Central memory CD4-positive, alpha-beta T cell (primary cell): Measurements from ENCODE around the gene SMIM44.
"Not testable (repeated sequence)": the region's sequence is repeated elsewhere in the genome, so short reads cannot be mapped to it uniquely, and the experiment has no call there.

Experiments used
- DNase-seq: peaks from one replicate; pipeline ENCODE4 v3.0.0; 2022
- total RNA-seq, 3 experiments: gene quantifications; one replicate each; lab custom pipeline; 2026; lab: John Stamatoyannopoulos, UW

The SMIM44 gene
- 0 to 0.07 (median 0) reads per million in 3 experiments for total RNA-seq

DNA sequence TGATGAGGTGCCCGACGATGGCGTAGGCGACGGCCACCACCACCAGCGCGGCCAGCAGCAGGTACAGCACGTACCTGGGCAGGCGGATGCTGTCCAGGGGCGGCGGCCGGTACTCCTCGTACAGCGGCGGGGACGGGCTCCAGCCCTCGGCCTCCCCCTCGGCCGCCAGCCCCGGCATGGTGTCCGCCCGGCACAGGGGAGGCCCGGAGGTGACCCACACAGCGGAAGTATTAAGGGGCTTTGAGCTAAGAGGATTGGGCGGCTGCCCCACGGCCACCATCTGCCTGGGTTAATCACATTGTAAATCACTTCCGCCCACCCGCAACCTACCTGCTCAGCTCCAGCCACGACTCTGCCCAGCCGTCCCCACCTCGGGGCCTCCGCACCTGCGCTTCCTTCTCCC, at the start of gene SMIM44:
SMIM44 (minus strand) TSS at position 216 of the 403 bp plus-strand sequence; CDS start at position 178, 38 bp downstream.
- DNase-seq, result no peak

DNA sequence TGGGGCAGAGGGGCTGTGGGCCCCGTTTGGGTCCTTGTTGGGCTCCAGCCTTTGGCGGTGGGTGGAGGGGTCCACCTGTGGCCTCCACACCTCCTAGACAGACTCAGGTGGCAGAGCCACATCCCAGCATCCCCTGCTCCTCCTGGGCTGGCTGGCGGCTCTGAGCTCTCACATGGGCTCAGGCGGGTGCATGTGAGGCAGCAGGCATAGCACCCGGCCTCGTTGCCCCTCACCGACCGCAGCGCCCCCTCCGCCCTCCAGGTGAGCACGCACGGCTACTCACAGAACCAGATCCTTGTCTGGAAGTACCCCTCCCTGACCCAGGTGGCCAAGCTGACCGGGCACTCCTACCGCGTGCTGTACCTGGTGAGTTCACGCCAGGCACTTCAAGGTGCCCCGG, 49.8 kb upstream of the SMIM44 start:
- no peak for DNase-seq

DNA sequence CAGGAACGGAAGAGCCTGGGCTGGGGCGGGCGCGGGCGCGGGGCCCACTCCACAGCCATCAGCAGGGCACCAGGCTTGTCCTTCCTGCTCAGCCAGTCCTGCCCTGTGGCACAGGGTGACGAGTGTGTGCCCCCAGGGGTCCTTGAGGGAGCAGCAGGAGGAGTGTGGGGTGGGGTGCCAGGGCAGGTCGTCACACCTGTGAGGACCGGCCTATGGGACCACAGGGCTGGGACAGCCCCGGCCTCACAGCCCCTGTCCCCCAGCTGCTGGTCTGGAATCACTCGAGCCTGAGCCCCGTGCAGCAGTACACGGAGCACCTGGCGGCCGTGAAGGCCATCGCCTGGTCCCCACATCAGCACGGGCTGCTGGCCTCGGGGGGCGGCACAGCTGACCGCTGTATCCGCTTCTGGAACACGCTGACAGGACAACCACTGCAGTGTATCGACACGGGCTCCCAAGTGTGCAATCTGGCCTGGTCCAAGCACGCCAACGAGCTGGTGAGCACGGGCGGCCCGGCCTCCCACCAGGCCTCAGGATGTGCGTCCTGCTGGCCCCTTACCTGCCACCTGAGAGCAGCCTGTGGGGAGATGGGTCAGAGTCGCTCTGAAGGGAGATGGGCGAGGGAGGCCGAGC, 49.0 kb upstream of the SMIM44 start:
- no peak for DNase-seq

DNA sequence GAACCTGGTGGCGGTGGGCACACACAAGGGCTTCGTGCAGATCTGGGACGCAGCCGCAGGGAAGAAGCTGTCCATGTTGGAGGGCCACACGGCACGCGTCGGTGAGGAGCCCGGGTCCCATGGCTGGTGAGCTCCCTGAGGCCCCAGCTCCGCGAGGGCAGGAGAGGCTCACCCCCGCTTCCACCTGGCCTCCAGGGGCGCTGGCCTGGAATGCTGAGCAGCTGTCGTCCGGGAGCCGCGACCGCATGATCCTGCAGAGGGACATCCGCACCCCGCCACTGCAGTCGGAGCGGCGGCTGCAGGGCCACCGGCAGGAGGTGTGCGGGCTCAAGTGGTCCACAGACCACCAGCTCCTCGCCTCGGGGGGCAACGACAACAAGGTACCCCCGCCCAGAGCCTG, 48.5 kb upstream of the SMIM44 start:
- no peak for DNase-seq

DNA sequence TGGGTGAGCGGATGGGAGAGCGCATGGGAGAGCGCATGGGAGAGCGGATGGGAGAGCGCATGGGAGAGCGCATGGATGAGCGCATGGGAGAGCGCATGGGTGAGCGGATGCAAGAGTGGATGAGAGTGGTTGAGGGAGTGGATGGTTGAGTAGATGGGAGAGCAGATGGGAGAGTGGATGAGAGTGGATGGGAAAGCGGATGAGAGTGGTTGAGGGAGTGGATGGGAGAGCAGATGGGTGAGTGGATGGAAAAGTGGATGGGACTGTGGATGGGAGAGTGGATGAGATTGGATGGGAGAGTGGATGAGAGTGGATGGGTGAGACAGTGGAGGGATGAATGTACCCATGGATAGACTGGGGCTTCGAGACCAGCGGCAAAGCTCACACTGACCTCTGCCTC, 47.1 kb upstream of the SMIM44 start:
- no peak for DNase-seq

DNA sequence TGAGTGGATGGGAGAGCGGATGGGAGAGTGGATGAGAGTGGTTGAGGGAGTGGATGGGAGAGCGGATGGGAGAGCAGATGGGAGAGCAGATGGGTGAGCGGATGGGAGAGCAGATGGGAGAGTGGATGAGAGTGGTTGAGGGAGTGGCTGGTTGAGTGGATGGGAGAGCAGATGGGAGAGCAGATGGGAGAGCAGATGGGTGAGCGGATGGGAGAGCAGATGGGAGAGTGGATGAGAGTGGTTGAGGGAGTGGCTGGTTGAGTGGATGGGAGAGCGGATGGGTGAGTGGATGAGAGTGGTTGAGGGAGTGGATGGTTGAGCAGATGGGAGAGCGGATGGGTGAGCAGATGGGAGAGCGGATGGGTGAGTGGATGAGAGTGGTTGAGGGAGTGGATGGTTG, 46.1 kb upstream of the SMIM44 start:
- not testable (repeated sequence) for DNase-seq

DNA sequence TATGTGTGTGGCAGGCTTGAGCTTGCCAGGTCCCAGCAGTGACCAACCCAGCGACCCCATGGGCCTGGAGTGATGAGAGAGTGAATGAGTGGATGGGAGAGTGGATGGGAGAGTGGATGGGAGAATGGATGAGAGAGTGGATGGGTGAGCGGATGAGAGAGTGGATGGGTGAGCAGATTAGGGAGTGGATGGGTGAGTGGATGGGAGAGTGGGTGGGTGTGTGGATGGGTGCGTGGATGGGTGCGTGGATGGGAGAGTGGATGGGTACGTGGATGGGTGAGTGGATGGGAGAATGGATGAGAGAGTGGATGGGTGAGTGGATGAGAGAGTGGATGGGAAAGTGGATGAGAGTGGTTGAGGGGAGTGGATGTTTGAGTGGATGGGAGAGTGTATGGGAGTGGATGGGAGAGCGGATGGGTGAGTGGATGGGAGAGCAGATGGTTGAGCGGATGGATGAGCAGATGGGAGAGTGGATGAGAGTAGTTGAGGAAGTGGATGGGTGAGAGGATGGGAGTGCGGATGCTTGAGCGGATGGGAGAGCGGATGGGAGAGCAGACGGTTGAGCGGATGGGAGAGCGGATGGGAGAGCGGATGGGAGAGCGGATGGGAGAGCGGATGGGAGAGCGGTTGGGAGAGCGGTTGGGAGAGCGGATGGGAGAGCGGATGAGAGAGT, 45.4 kb upstream of the SMIM44 start:
- no peak for DNase-seq

DNA sequence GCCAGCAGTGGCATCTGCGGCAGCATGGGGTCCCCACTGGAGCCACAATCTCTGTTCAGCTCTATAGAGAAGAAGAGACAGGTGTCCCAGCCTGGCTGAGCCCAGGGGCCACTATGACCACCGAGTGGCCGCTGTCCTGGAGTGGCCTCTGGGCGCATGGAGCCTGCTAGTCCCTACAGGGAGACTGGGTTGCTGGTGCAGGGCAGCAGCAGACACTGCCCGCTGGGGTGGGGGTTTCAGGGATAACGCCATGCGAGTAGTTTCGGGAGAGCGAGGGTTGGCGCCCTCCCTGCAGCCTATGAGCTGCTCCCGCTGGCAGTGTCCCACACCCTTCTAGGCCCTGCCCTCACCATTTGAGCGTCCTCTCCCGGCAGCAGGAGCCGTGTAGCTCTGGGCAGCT, 44.8 kb upstream of the SMIM44 start:
- DNase-seq, result no peak

DNA sequence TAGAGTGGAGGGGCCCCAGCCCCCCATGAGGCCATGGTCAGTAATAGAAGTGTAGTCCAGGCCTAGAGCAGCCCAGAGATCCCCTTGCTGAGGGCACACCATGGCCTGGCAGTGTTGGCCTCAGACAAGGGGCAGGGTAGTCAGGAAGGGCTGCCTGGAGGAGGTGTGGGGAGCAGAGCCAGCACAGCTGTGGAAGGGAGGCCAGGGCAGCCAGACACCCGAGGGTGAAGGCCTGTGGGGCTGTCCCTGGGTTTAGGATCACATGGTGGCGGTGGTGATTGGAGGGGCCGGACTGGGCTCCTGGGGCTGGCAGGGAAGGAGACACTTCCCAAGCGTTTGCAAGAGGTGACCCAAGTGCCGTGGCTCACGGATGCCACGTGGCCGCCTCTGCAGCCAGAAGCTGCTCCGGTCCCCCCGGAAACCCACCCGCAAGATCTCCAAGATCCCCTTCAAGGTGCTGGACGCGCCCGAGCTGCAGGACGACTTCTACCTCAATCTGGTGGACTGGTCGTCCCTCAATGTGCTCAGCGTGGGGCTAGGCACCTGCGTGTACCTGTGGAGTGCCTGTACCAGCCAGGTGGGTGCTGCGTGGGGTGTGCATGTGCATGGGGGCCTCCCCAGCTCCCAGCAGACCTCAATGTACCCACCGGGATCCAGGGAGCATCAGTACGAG, 44.1 kb upstream of the SMIM44 start:
- no peak for DNase-seq

DNA sequence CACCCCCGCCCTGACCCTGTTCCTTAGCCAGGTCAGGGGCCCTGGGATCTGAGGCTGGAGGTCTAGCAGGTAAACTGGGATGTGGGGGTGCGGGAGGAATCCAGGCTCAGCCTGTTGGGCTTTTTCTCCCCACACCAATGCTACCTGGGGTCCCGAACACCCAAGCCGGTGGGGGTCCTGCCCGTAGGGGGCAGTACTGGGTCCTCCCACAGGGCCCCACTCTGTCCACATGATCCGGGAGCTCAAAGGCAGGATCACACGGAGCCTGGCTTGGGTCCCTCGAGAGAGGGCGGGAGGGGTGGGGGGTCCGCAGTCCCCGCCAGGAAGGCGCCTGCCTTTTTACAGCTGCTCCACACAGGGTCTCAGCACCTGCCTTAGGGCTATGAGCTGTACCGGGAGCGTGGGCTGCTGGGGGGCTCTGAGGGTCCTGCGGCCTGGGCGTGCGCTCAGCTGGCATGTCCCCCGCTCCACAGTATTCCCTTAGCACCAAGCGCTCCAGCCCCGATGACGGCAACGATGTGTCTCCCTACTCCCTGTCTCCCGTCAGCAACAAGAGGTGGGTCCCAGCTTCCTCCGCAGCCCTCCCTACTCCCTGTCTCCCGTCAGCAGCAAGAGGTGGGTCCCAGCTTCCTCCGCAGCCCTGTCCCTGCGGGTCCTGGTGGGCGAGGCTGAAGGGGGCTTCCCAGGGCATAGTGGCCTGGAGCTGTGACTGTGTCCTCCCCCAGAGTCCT, 43.4 kb upstream of the SMIM44 start:
- no peak for DNase-seq

DNA sequence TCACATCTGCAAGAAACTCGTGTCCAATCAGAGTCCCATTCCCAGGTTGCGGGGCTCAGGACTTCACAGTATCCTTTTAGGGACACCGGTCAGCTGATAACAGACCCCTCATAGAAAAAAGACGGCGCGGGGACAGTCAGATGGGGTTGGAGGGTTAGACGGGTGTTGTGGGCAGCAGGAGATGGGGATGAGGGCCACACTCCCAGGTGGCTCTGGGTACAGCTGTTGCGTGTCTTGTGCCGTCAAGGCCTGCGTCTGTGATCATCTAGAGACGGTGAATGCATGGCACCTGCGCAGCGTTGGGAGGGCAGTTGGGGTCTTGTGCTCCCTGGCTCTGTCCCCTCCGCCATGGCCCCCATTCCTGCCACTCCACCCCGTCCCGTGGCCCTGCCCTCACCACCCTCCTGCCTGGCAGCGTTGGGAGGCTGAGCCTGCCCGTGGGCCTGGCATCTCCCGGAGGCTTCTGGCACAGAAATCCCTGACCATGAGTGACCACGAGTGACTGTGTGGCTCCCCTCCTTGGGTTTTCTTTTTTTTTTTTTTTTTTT, 41.7 kb upstream of the SMIM44 start:
- DNase-seq, result no peak

DNA sequence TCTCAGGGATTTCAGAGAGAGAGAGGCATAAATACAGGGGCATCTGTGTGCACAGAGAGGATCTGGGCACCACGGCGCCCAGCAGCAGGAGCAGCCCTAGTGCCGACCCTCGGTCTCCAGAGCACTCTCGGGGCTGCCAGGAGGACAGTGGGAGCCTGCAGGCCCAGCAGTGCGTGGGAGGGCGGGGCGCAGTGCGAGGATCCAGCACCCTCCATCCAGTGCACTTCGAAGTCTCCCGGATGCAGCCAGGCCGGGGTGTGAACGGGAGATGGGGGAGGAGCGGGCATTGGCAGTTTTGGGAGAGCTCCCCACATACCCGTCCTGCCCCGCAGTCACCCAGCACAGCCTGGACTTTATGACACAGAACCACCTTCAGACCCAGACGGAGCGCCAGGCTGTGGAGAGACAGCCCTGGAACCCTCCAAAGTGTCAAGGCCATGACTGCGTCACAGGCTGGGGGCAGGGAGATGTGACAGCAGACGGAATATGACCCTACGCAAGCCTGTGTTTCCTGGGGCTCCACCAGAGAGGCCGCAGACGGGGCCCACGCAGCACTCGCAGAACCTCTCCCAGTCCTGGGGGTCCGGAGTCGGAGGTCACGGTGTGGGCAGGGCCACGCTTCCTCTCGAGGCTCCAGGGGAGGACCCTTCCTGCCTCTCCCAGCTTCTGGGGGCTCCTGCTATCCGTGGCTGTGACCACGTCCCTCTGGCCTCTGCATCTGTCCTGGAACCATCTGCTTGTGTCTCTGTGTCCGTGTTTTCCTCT, 41.0 kb upstream of the SMIM44 start:
- DNase-seq, result no peak

DNA sequence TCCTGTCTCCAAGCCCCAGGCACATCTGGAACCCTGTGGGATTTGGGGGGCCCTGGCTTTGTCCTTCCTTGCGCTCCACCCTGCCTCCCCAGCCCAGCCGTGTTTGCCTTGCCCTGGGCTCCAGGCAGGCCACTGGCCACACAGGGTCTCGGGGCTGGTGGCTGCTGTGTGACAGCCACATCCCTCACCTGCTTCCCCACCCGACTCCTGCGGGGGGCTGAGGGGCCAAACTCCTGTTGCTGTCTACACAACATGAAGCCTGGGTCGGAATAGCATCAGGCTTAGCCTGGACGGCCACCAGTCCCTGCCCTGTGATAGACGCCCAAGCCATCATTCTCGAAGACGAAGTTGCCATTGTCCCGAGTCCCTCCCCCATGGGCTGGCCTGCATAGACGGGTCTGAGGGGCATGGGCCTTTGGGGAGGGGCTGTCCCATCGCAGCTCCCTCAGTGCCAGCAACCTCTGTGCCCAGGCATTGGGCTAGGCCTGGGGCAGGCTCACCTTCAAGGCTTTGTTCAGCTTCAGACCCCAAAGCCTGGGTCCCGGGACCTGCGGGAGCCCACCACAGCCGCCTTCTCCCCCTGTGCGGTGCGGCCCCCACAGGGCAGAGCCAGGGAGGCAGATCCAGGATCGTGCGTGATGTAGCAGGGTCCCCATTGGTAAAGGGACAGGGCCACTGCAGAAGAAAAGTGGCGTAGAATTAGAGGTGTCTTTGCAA, 40.3 kb upstream of the SMIM44 start:
- no peak for DNase-seq

DNA sequence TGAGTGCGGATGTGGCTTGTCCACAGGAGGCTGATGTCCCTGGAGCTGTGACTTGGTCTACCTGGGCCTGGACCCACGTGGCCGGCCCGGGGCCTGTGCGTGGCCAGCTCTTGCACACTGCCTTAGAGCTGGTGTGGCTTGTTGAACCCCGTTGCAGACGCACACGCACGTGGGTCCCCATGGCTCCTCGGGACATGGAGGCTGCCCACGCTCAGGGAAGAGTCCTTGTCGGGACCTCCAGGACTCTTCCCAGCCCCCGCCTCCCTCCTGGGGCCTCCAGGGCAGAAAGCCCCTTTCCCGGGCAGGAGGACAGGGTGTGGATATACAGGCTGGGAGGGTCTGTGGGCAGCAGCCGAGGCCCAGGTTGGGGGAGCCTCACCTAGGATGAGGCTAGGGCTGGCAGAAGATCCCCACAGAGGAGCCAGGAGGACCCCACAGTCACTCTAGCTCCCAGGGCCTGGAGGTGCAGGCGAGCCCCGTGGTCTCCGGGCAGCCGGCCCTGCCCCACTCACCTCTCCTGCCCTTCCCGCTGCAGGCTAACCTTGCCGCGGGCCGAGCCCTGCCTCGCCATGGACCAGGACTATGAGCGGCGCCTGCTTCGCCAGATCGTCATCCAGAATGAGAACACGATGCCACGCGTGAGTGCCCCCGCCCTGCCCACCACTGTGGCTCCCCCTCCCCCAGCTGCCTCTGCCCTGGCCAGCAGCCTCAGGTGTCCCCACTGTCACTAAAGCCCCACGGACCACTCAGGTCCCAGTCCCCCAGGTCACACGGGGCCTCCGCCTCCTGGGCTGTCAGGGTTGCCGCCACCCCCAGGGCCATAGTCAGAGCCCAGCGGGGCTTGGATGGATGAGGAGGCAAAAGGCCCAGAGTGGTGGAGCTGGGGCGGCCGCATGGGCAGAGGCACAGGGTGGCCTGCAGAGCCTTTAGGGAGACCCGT, 39.5 kb upstream of the SMIM44 start:
- DNase-seq, result no peak

DNA sequence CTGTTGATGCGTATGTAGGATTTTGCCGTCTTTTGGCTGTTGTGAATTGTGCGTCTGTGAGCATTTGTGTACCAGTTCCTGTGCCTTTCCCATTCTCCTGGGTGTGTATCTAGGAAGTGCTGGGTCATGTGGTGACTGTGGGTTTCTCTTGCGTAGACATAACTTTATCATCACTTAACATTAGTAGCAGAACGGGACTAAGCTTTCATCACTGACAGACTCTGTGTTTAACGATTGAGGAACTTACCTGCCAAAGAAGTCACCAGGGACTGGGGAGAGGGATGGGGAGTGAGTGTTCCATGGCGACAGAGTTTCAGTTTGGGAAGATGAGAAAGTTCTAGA, 37.8 kb upstream of the SMIM44 start:
- DNase-seq, result no peak

DNA sequence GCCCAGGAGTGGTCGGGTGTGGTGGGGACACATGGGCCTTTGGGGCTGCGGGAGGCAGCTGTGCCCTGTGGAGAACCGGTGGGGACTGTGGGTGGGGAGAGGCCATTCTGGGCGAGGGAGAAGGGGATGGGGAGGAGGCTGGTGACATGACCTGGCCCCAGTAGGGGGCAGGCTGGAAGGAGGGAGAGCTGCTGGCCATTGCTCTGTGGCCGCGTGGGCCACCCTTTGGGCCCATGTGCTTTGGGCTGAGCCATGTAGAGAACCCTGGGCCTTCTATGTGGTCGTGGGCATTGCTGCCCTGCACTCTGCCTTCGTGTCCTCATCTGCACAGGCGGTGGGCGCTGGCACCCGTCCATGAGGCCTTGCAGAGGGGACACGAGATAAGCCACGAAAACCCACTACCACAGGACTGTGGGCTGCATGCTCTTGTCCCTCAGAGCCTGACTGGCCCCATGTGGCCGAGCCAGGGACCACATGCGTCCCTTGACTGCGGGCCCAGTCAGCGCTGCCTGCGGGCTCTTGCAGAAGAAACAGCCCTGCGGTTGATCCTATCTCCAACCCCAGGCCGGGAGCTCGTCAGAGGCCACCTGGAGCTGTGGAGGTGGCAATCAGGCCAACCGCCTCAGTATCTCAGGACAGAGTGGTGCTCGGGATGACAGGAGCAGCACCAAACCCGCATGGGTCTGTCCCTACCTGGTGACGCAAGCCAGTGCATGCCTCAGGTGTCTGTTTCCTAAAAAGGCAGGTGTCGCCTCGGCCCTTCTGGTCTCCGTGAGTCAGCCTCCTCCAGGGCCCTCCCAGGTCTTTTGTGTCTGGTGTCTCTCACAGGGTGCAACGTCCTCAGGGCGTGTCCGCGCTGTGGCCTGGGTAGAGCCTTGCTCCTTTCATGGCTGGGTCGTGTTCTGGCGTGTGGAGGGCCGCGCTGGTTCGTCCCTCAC, 37.2 kb upstream of the SMIM44 start:
- DNase-seq, result no peak

DNA sequence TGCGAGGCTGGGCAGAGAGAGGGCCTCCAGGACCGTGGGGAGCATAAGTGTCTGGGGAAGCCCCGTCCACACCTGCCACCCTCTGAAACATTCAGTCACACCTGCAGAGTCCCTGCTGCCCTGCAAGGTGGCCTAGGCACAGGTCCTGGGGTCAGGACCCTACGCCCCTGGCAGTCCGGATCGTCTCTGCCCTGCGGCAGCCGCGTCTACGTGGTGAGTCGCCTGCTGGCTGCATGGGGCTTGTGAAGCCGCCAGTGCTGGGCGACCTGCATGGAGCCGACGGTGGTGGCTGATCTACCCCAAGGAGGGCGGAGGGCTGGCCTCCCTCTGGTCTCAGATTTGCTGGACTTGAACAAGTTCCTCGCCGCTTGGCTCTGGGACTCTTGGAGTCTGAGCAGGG, 35.9 kb upstream of the SMIM44 start:
- no peak for DNase-seq

DNA sequence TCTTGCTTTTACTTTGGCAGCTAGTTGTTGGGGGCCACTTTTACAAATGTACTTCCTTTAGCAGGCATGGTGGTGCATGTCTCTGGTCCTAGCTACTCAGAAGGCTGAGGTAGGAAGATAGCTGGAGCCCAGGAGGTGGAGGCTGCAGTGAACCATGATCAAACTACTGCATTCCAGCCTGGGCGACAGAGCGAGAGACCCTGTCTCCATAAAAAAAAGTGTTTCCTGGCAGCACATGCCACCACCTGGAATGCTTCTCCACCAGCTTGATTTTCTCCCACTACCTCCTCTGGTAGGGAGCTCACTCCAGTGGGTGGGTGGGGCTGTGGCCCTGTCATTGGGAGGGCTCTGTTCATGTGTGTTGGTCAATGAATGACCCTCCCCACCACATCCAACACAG, 35.4 kb upstream of the SMIM44 start:
- no peak for DNase-seq

DNA sequence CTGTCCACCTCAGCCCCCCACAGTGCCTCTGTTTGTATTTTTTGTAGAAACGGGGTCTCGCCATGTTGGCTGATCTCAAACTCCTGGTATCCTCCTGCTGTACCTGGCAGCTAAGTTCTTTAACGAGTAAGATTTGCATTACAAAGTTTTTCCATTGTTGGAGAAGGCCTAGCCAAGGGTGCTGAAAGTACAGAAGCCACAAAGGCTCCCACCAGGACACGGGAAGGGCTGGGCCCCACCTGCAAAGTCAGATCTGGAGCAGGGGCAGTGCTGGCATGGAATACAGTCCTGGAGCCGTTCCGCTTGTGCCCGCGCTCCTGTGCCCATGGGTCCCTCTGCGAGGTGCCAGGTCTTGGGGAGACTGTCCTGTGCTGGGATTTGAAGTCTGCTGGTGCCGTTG, 35.0 kb upstream of the SMIM44 start:
- no peak for DNase-seq

DNA sequence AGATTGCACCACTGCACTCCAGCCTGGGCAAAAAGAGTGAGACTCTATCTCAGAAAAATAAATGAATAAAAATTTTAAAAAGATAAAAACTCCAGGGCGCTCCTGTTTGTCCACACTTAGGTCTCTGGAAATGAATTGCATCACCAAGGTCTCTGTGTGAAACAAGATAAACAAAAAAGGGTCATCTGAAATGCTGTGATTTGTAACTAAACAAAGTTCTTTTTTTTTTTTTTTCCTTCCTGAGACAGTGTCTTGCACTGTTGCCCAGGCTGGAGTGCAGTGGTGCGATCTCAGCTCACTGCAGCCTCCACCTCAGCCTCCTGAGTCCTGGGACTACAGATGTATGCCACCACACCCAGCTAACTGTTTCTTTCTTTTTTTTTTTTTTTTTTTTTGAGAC, 34.4 kb upstream of the SMIM44 start:
- no peak for DNase-seq
